HepG2 (cell line): ENCODE measurements around the gene SFXN5. TPM values are rescaled to one million over a fixed set of nuclear protein-coding genes. Genes with fewer than 3 reads are reported as not detected.

ENCODE experiments used
- ATAC-seq: fragments of 200-7000 bp; cut with Tn5 transposase; 3 replicates; pipeline ENCODE4 v1.9.1; 2020; ENCODE audit warnings: mild to moderate bottlenecking, moderate library complexity
- BruUV-seq: library from RNA; stranded (reverse); fragments of 400-500 nt; replicated peaks from 2 replicates; lab custom pipeline; 2021; lab: Mats Ljungman, UMichigan
- CTCF ChIA-PET: fragments of 300-600 bp; formaldehyde crosslinking; extraction: SDS; loops from one replicate; lab custom pipeline; 2021; ENCODE audit warnings: low total read pairs, inconsistent platforms, low intra/inter-chr PET ratio; lab: Yijun Ruan, JAX
- POLR2A ChIA-PET: fragments of 350-600 bp; sonication (Branson Sonifier 250); formaldehyde crosslinking; loops from one replicate; lab custom pipeline; 2020; ENCODE audit warnings: antibody characterized with exemption, inconsistent platforms; lab: Yijun Ruan, JAX
- DNase-seq: peaks from one replicate; pipeline ENCODE4 v3.0.0-alpha.2; 2015; ENCODE audit warnings: low spot score
- FAIRE-seq: peaks from 3 replicates; lab custom pipeline; 2011; peaks lifted over from hg19 to GRCh38; lab: Jason Lieb, UNC
- H2AFZ ChIP-seq: one replicate; pipeline ENCODE4 v1.6.1; 2011; ENCODE audit warnings: low read length, inconsistent platforms
- H3K27ac ChIP-seq: fragments of 300-600 bp; 3 replicates; pipeline ENCODE4 v1.8.0; 2011; ENCODE audit warnings: mixed run types, mild to moderate bottlenecking, mixed read lengths, low read length, inconsistent platforms; ENCODE audit not compliant: insufficient read depth; ENCODE audit errors: extremely low read length
- H3K27me3 ChIP-seq, 2 experiments: fragments of 200-600 bp in 1 of 2; 2 replicates in 1 of 2; 3 replicates in 1 of 2; pipeline versions ENCODE4 v1.6.0 to v1.8.0; 2011; ENCODE audit warnings: low read length in 2 of 2, mild to moderate bottlenecking in 2 of 2, moderate library complexity in 2 of 2, inconsistent platforms in 1 of 2; ENCODE audit not compliant: insufficient read depth in 2 of 2, control insufficient read depth in 1 of 2
- H3K36me3 ChIP-seq, 2 experiments: fragments of 200-600 bp in 1 of 2; replicated peaks in 1 of 2; 2 replicates in 1 of 2; 3 replicates in 1 of 2; pipeline versions ENCODE4 v1.5.1 to v1.8.0; 2011; ENCODE audit warnings: low read length in 2 of 2, inconsistent platforms in 1 of 2; ENCODE audit not compliant: insufficient read depth in 2 of 2, control insufficient read depth in 1 of 2
- H3K4me1 ChIP-seq: 2 replicates; pipeline ENCODE4 v1.5.1; 2012; ENCODE audit warnings: low read length, inconsistent platforms; ENCODE audit not compliant: insufficient read depth
- H3K4me2 ChIP-seq: 2 replicates; pipeline ENCODE4 v1.6.0; 2011; ENCODE audit warnings: low read depth, low read length, inconsistent platforms
- H3K4me3 ChIP-seq, 3 experiments: fragments of 200-600 bp in 1 of 3; sonication (generic), shearing (Covaris generic) in 1 of 3; replicated peaks in 1 of 3; 2 replicates each; pipeline ENCODE4 v1.5.1; 2011 to 2016; ENCODE audit warnings: low read length in 3 of 3, inconsistent platforms in 2 of 3, low read depth in 2 of 3, mild to moderate bottlenecking in 2 of 3, control low read depth in 1 of 3, mixed read lengths in 1 of 3; ENCODE audit not compliant: insufficient read depth in 1 of 3
- H3K79me2 ChIP-seq: one replicate; pipeline ENCODE4 v1.6.1; 2011; ENCODE audit warnings: low read length, inconsistent platforms; ENCODE audit not compliant: insufficient read depth
- H3K9ac ChIP-seq: 2 replicates; pipeline ENCODE4 v1.6.0; 2011; ENCODE audit warnings: mild to moderate bottlenecking, low read depth, low read length, inconsistent platforms; ENCODE audit not compliant: insufficient read depth
- H3K9me3 ChIP-seq: 2 replicates; pipeline ENCODE4 v1.5.1; 2012; ENCODE audit warnings: mild to moderate bottlenecking, low read length
- H4K20me1 ChIP-seq: 2 replicates; pipeline ENCODE4 v1.6.0; 2011; ENCODE audit warnings: inconsistent platforms, mild to moderate bottlenecking, low read length, moderate library complexity; ENCODE audit not compliant: insufficient read depth
- ELF3 ChIP-seq: IDR thresholded peaks from 2 replicates; pipeline ENCODE4 v1.6.1; 2016; ENCODE audit warnings: missing genetic modification reagents, missing compliant biosample characterization
- IKZF5 ChIP-seq: IDR thresholded peaks from 2 replicates; pipeline ENCODE4 v1.6.1; 2018; ENCODE audit warnings: missing genetic modification reagents, mild to moderate bottlenecking, missing compliant biosample characterization
- KLF12 ChIP-seq: sonication (generic); formaldehyde crosslinking; IDR thresholded peaks from 2 replicates; pipeline ENCODE4 v1.4.0; 2020; ENCODE audit warnings: missing genetic modification reagents, borderline replicate concordance
- MNT ChIP-seq: fragments of 450-650 bp; IDR thresholded peaks from 2 replicates; pipeline ENCODE4 v1.6.1; 2016
- RFX5 ChIP-seq: IDR thresholded peaks from 2 replicates; pipeline ENCODE4 v1.6.1; 2011; ENCODE audit warnings: low read depth, low read length, improper control_type of control experiment
- TBX2 ChIP-seq: sonication (generic); formaldehyde crosslinking; IDR thresholded peaks from 2 replicates; pipeline ENCODE4 v1.5.0; 2020; ENCODE audit warnings: missing genetic modification reagents, mild to moderate bottlenecking, borderline replicate concordance
- TCF12 ChIP-seq, 2 experiments: fragments of 450-650 bp in 1 of 2; sonication (generic) in 1 of 2; formaldehyde crosslinking in 1 of 2; IDR thresholded peaks; 2 replicates each; pipeline versions ENCODE4 v1.6.1 to v1.8.0; 2017 to 2022; ENCODE audit warnings: antibody characterized with exemption in 1 of 2, mild to moderate bottlenecking in 1 of 2, missing genetic modification reagents in 1 of 2, moderate library complexity in 1 of 2
- THAP9 ChIP-seq: sonication (generic); formaldehyde crosslinking; IDR thresholded peaks from 2 replicates; pipeline ENCODE4; 2020; ENCODE audit warnings: missing genetic modification reagents, mild to moderate bottlenecking, borderline replicate concordance
- TMF1 ChIP-seq: sonication (generic); formaldehyde crosslinking; IDR thresholded peaks from 2 replicates; pipeline ENCODE4 v1.8.1; 2022; ENCODE audit warnings: low read depth, missing genetic modification reagents
- ZBTB4 ChIP-seq: sonication (generic); formaldehyde crosslinking; IDR thresholded peaks from 2 replicates; pipeline ENCODE4 v1.4.0; 2020; ENCODE audit warnings: missing genetic modification reagents, mild to moderate bottlenecking, borderline replicate concordance
- ZNF205 ChIP-seq: IDR thresholded peaks from 2 replicates; pipeline ENCODE4 v1.6.1; 2018; ENCODE audit warnings: missing biosample characterization, missing genetic modification reagents
- WGBS: methylation state at CpG from one replicate; pipeline ENCODE4 v1.1.6; 2017; ENCODE audit warnings: low lambda C conversion rate; 5-methylcytosine and 5-hydroxymethylcytosine counted together
- in situ Hi-C: cut with HindIII; loops from 2 replicates; pipeline ENCODE4 v1.10.0; 2017; ENCODE audit warnings: low pct_unique_long_range_greater_than_20kb; ENCODE audit not compliant: extremely low pct_ligation_motif_present
- intact Hi-C: fragments of 100-400 bp; cut with micrococcal nuclease; formaldehyde crosslinking; loops from one replicate; pipeline ENCODE4 v1.10.0; 2022; ENCODE audit not compliant: unreplicated experiment
- polyA plus RNA-seq, 8 experiments: library from polyadenylated mRNA; depleted of rRNA in 3 of 8; stranded (reverse) in 7 of 8; unstranded in 1 of 8; fragments of >200 nt; fragmentation: Illumina TruSeq in 4 of 8; extraction: Trizol in 4 of 8; gene quantifications; 2 replicates each; pipeline versions ENCODE4 v1.2.1 to v1.2.3, GENCODE V29; 2011 to 2016; ENCODE audit warnings: low read depth in 4 of 8, missing spikeins in 1 of 8, mixed read lengths in 1 of 8; ENCODE audit not compliant: insufficient read depth in 1 of 8
- total RNA-seq, 5 experiments: library from RNA; depleted of rRNA; stranded (reverse); fragments of >200 nt; fragmentation: Illumina TruSeq; extraction: Trizol; gene quantifications; 2 replicates each; pipeline ENCODE4 v1.2.3, GENCODE V29; 2016; ENCODE audit warnings: low read depth in 1 of 5
- TF ChIP-seq, protein P1 (sequence below): sonication (generic); formaldehyde crosslinking; IDR thresholded peaks from 2 replicates; pipeline ENCODE4 v1.8.0; 2022; ENCODE audit warnings: mild to moderate bottlenecking, missing genetic modification reagents, moderate library complexity

The SFXN5 gene
- total and polyA plus RNA-seq, 2 of the 13 experiments (the other 11 are each of a cell fraction or from before 2014, with no cell fraction given): 34.9 to 37.4 TPM

GRCh38 chr2:73008766-73009135 is 62.8 kb downstream of the SFXN5 start:
- no peak for DNase-seq
- WGBS: 98% methylated on average over 9 of the region's 9 CpGs
- POLR2A ChIA-PET: interaction anchor here (1.1 kb wide), 1 partner anchor 12 kb away, joined by 3 read pairs; no protein-coding TSS in a partner anchor

More at GRCh38 chr2:73008766-73009135, 62.8 kb downstream of the SFXN5 start:
- Histone ChIP-seq H3K79me2 (no peaks in the 10 kb centered on the region), H3K4me3 (no peak overlapping the region), H3K36me3 (peaks cover 11 to 24% of the 10 kb centered on the region in 2 experiments), H3K27me3 (no peaks in the 10 kb centered on the region), H3K9me3 (no peaks in the 10 kb centered on the region), H3K9ac (no peak overlapping the region), H3K4me1 (no peaks in the 10 kb centered on the region), H2AFZ (no peak overlapping the region), H3K27ac (no peak overlapping the region), H4K20me1 (no peaks in the 10 kb centered on the region), H3K4me2 (no peak overlapping the region)
- no TSS peak for BruUV-seq
- CTCF ChIA-PET: no interaction called here
- intact Hi-C loops (no loop called here), in situ Hi-C loops (no loop called here)
- no peak for FAIRE-seq
- no peak for ATAC-seq
- no peak for TF ChIP-seq MNT
- no peak for TF ChIP-seq TCF12 (IDR thresholded peaks at IDR 0.05)
- no peak for TF ChIP-seq TCF12 (CRISPR knock-in tag; IDR thresholded peaks at IDR 0.05)
- TF ChIP-seq ZNF205 (CRISPR knock-in tag): no peak
- TF ChIP-seq IKZF5: no peak
- no peak for TF ChIP-seq ELF3 (CRISPR knock-in tag)
- no peak for TF ChIP-seq TBX2 (CRISPR knock-in tag)
- TF ChIP-seq RFX5: no peak
- no peak for TF ChIP-seq TMF1 (CRISPR knock-in tag)
- TF ChIP-seq, protein P1, sequence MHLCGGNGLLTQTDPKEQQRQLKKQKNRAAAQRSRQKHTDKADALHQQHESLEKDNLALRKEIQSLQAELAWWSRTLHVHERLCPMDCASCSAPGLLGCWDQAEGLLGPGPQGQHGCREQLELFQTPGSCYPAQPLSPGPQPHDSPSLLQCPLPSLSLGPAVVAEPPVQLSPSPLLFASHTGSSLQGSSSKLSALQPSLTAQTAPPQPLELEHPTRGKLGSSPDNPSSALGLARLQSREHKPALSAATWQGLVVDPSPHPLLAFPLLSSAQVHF: no peak
- no peak for TF ChIP-seq THAP9
- TF ChIP-seq KLF12 (CRISPR knock-in tag): no peak
- no peak for TF ChIP-seq ZBTB4
